Measurements from ENCODE around the gene CDON. TPM values are rescaled to one million over a fixed set of nuclear protein-coding genes. Genes with fewer than 3 reads are reported as not detected.
A peak's percentile ranks its signal among the peaks of the same experiment; 100 is the strongest.

The CDON gene, protein sequence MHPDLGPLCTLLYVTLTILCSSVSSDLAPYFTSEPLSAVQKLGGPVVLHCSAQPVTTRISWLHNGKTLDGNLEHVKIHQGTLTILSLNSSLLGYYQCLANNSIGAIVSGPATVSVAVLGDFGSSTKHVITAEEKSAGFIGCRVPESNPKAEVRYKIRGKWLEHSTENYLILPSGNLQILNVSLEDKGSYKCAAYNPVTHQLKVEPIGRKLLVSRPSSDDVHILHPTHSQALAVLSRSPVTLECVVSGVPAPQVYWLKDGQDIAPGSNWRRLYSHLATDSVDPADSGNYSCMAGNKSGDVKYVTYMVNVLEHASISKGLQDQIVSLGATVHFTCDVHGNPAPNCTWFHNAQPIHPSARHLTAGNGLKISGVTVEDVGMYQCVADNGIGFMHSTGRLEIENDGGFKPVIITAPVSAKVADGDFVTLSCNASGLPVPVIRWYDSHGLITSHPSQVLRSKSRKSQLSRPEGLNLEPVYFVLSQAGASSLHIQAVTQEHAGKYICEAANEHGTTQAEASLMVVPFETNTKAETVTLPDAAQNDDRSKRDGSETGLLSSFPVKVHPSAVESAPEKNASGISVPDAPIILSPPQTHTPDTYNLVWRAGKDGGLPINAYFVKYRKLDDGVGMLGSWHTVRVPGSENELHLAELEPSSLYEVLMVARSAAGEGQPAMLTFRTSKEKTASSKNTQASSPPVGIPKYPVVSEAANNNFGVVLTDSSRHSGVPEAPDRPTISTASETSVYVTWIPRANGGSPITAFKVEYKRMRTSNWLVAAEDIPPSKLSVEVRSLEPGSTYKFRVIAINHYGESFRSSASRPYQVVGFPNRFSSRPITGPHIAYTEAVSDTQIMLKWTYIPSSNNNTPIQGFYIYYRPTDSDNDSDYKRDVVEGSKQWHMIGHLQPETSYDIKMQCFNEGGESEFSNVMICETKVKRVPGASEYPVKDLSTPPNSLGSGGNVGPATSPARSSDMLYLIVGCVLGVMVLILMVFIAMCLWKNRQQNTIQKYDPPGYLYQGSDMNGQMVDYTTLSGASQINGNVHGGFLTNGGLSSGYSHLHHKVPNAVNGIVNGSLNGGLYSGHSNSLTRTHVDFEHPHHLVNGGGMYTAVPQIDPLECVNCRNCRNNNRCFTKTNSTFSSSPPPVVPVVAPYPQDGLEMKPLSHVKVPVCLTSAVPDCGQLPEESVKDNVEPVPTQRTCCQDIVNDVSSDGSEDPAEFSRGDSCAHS (N-terminal part only)
- 1 to 10 TPM; 3.6 to 4.1 TPM for total RNA-seq

DNA sequence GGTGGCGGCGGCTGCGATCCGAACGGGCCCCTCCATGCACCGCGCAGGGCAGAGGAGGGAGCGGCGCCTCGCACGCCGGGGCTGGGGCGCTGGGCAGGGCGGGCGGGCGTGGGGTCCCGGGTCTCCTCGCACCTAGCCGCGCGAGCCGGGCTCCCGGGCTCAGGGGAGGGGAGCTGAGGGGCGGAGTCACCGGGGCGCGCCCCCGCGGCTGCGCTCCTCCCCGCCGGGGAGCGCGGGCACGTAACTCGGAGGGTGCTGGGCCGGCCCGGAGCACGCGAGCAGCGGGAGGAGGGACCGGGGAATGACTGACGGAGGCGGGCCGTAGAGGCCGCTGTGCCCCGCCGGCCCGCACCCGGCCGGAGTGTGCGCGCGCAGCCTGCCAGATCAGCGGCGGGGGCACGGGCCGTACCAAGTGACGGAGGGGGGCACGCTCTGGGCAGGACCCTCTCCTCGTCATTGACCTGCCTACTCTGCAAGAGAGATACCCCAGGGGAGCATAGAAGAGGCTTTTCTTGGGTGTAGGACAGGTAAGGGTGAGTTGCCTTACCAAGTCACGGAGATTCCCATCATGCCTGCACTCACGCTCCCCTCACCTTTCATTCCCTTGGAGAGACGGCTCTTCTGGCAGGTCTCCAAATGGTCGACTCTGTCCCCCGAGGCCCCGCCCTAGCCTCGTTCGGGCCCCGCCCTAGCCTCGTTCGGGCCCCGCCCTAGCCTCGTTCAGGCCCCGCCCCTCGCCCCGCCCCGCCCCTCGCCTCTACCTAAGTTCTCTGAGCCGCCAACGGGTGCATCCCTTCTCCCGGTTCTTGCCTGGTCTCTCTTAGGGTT is at the start of gene CDON:
TSS of gene CDON (minus strand) at position 188 of the 828 bp plus-strand sequence. CDS start 39,390 bp downstream, outside the sequence.
- H3K27ac Mint-ChIP-seq = peak within 1 kb of the TSS; percentile 99
- H3K36me3 Mint-ChIP-seq (ENCODE audit: low read depth) = no peaks in the 10 kb centered on the region
- no peaks in the 10 kb centered on the region for H3K9me3 Mint-ChIP-seq (ENCODE audit: insufficient read depth)
- POLR2A ChIA-PET = interaction anchor here (0.5 to 1.3 kb wide), 2 partner anchors 149 to 438 kb away, joined by 3 read pairs; partner anchors contain the start of gene FAM118B
- CTCF ChIA-PET = interaction anchor here (1.6 kb wide), 1 partner anchor 16 kb away, joined by 3 read pairs; no protein-coding TSS in a partner anchor
- H3K4me3 Mint-ChIP-seq = peak within 1 kb of the TSS; percentile 74
- DNase-seq = peak; percentile 92
- peaks cover 41% of the 10 kb centered on the region for H3K27me3 Mint-ChIP-seq (ENCODE audit: low read depth)
- H3K4me1 Mint-ChIP-seq (ENCODE audit: low read depth) = peaks cover 9% of the 10 kb centered on the region
- ATAC-seq = peak; percentile 98

DNA sequence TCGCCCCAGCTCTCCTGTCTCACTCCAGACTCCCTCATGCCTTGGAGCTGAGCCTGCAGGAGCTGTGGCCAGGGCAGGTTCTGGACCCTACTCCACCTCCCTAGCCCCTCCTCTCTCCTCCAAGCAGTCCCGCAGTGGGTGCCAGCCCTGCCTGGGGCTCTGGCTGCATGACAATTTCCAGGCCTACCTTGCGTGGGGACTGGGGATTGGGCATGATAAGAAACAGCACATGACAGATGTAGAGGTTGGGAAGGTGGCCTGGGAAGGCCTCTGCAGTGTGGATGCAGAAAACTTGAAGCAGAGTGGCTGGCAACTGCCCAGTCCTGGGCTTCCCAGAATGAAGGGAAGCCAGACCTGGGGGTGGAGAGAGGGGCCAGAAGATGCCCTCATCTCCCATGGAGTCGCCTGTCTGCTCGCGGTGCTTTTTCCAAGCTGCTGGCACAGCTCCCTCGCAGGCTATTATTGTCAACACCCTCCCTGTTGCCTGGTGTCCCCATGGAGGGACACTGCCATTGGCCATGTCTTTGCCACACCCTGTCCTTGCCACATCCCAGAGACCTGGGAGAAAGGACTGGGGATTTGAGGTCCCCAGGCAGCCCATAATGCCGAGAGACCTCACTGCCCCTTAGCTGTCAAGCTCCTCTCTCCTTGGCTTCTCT is 48.9 kb upstream of the CDON start:
- no peaks in the 10 kb centered on the region for H3K36me3 Mint-ChIP-seq (ENCODE audit: low read depth)
- H3K27ac Mint-ChIP-seq = no peak overlapping the region
- H3K4me3 Mint-ChIP-seq = no peak overlapping the region
- no peaks in the 10 kb centered on the region for H3K27me3 Mint-ChIP-seq (ENCODE audit: low read depth)
- ATAC-seq (no peak), DNase-seq (no peak)
- CTCF ChIA-PET = no interaction called here
- no peaks in the 10 kb centered on the region for H3K9me3 Mint-ChIP-seq (ENCODE audit: insufficient read depth)
- no peaks in the 10 kb centered on the region for H3K4me1 Mint-ChIP-seq (ENCODE audit: low read depth)
- POLR2A ChIA-PET = no interaction called here

DNA sequence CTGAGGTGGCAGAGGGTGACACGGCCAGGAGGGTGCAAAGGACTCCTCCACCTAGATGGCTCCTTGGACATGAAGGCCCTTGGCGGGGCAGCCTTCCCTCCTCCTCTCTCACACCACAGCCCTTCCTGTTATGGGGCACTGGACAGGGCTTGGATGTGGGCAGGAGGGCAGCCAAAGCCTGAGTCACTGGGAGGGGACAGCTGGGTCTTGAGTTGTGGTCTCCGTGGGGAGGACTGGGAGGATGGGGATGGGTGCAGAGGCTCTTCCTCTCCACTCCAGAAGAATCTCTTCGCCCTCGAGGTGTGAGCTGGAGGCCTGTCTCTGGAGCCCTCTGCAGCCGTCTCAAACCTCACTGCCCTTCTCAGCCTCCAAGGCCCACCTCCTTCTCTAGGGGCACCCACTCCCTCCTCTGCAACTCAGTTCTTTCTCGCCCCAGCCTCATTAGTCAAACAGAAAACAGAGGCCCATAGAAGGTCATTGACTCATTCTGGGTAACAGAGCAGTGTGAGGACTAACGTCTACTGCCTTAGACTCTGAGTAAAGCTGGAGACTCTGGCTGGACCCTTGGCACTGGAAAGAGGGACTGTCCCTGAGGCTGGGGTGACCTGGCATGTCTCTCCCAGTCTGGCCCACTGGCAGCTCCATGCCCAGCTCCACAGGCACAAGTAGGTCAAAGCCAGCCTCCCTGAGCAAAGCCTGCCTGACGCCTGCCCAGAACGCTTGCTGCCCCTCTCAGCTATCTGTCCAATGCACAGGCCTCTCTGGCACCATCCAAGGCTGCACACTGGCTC is 47.5 kb upstream of the CDON start:
- no peak for DNase-seq
- Mint-ChIP-seq H3K9me3 (ENCODE audit: insufficient read depth) (no peaks in the 10 kb centered on the region), H3K27ac (no peak overlapping the region), H3K27me3 (ENCODE audit: low read depth) (no peaks in the 10 kb centered on the region), H3K4me3 (no peak overlapping the region), H3K4me1 (ENCODE audit: low read depth) (no peaks in the 10 kb centered on the region), H3K36me3 (ENCODE audit: low read depth) (no peaks in the 10 kb centered on the region)
- peak; percentile 30 for ATAC-seq
- CTCF ChIA-PET = no interaction called here
- POLR2A ChIA-PET = no interaction called here

DNA sequence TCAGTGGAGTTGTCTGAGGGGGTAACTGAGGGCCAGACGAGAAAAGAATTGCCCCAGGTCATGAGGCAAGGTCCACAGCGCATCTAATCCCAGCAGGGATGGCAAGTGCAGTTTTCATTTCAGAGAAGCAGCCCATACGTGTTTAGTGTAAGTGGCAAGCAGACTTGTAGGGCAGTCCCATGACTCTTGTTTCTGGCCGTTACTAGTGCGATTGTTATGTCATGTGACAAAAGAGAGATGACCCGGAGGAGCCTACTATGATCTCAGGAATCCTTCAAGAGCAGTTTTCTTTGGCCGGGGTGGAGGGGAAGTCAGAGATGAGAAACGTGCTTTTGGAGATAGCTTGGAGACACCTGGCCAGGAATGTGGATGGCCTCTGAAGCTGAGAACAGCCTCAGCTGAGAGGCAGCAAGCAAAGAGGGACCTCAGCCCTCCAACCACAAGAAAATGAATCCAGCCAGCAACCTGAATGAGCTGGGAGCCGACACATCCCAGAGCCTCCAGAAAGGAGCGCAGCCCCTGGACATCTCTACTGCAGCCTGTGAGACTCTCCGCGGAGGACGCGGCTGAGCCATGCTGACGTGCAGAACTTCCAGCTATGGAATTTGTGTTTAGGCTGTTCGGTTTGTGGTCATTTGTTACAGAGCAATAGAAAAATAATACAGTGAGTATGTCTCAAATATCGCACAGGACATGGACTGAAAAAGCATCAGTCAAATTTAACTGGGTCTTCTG is 44.1 kb upstream of the CDON start:
- no peak for ATAC-seq
- DNase-seq = no peak
- Mint-ChIP-seq H3K4me3 (no peak overlapping the region), H3K4me1 (ENCODE audit: low read depth) (no peaks in the 10 kb centered on the region), H3K9me3 (ENCODE audit: insufficient read depth) (no peaks in the 10 kb centered on the region), H3K36me3 (ENCODE audit: low read depth) (no peaks in the 10 kb centered on the region), H3K27me3 (ENCODE audit: low read depth) (no peaks in the 10 kb centered on the region), H3K27ac (no peak overlapping the region)
- CTCF ChIA-PET = no interaction called here
- POLR2A ChIA-PET = no interaction called here

DNA sequence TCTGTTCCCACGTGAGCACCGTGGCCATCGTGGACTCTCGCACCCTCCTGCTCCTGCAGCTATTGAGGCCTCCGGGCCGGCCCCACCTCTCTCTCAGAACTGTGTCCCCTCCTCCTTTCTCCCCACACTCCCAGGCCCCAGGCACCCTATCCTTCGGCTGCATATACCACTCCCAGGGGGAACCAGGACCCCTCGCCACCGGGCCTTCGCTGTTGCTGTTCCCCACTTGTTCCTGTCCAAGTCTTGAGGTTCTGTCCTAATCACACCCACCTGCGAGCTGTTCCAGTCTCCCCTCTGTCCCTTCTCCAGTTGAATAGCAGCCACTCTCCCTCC is 43.0 kb upstream of the CDON start:
- ATAC-seq = no peak
- H3K4me1 Mint-ChIP-seq (ENCODE audit: low read depth) = no peaks in the 10 kb centered on the region
- DNase-seq = no peak
- POLR2A ChIA-PET = no interaction called here
- no peaks in the 10 kb centered on the region for H3K9me3 Mint-ChIP-seq (ENCODE audit: insufficient read depth)
- CTCF ChIA-PET = no interaction called here
- no peaks in the 10 kb centered on the region for H3K27me3 Mint-ChIP-seq (ENCODE audit: low read depth)
- no peaks in the 10 kb centered on the region for H3K36me3 Mint-ChIP-seq (ENCODE audit: low read depth)
- H3K4me3 Mint-ChIP-seq = no peak overlapping the region
- no peak overlapping the region for H3K27ac Mint-ChIP-seq

DNA sequence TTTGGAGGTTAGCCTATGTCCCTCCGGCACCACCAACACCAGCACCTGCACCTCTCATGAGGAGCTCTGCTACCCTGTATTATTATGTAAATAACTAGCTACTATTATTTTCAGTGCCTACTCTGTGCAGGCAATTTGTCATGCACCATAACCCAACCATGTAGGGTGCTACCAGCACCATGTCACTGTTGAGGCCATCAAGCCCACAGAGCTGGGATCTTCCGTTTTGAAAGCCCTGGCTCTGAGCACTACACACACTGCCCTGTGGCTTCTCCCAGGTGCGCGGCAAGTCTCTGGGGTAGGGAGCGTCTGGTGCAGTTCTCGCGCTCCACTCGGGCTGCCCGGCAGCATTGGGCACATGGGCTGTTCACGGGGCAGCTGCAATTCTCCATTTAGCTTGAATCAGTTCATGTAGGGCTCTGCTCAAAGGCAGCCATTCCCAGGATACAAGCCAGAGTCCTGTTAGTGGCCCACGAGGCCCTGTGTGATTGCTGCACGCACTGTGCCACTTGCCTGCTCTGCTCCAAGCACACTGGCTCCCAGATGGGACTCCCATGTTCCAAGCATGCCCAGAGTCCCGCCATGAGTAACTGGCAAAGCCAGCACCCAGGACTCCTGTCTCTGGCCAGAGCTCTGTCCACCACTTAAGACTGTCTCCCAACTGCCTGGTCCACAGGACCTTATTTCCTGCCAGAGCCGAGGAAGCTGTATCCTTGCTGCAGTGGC is 42.5 kb upstream of the CDON start:
- CTCF ChIA-PET = no interaction called here
- no peak for ATAC-seq
- H3K4me1 Mint-ChIP-seq (ENCODE audit: low read depth) = no peaks in the 10 kb centered on the region
- H3K27ac Mint-ChIP-seq = no peak overlapping the region
- peaks cover 2% of the 10 kb centered on the region for H3K27me3 Mint-ChIP-seq (ENCODE audit: low read depth)
- H3K4me3 Mint-ChIP-seq = no peak overlapping the region
- no peaks in the 10 kb centered on the region for H3K36me3 Mint-ChIP-seq (ENCODE audit: low read depth)
- no peak for DNase-seq
- POLR2A ChIA-PET = no interaction called here
- no peaks in the 10 kb centered on the region for H3K9me3 Mint-ChIP-seq (ENCODE audit: insufficient read depth)

DNA sequence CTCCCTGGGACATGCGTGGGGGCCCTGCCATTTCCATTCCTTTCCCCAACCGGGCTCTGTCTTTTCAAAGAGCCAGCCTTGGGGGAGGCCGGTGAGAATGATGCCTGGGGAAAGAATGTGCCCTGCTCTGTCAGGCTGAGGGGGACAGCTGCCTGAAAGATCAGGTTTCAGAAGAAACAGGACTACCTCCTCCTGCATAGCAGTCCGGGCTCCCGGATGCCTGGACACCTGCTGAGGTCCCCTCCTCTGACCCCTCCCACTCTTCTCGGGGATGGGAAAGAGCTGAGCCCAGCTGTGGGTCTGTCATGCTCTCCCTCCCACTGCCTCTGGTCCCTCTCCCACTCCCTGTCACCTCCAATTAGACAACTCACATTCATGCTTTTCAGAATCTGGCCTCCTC is 41.8 kb upstream of the CDON start:
- Mint-ChIP-seq H3K36me3 (ENCODE audit: low read depth) (no peaks in the 10 kb centered on the region), H3K4me1 (ENCODE audit: low read depth) (no peaks in the 10 kb centered on the region), H3K9me3 (ENCODE audit: insufficient read depth) (no peaks in the 10 kb centered on the region), H3K27ac (no peak overlapping the region), H3K4me3 (no peak overlapping the region), H3K27me3 (ENCODE audit: low read depth) (peaks cover 2% of the 10 kb centered on the region)
- no peak for ATAC-seq
- DNase-seq = no peak
- ChIA-PET CTCF (no interaction called here), POLR2A (no interaction called here)

DNA sequence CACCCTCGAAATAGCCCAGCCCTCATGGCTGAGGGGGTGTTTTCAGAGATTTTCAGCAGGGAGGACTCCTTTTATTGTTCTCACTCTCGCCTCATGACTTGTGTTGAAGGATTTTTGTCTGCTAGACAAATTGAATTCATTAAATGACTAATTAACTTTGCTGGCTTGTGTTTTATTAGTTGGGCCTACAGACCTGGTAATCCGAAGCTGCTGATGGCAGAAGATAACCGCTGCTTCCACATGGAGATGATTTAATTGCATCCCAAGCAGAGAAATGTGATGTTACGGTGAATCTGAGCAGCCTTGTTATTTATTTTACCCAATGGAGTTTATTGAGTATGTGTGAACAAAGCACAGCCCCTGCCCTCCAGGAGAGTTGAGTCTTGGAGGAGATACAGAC is 40.5 kb upstream of the CDON start:
- Mint-ChIP-seq H3K36me3 (ENCODE audit: low read depth) (no peaks in the 10 kb centered on the region), H3K27ac (no peak overlapping the region), H3K4me1 (ENCODE audit: low read depth) (no peaks in the 10 kb centered on the region), H3K9me3 (ENCODE audit: insufficient read depth) (no peaks in the 10 kb centered on the region), H3K27me3 (ENCODE audit: low read depth) (peaks cover 2% of the 10 kb centered on the region), H3K4me3 (no peak overlapping the region)
- DNase-seq (no peak), ATAC-seq (no peak)
- ChIA-PET CTCF (no interaction called here), POLR2A (no interaction called here)

DNA sequence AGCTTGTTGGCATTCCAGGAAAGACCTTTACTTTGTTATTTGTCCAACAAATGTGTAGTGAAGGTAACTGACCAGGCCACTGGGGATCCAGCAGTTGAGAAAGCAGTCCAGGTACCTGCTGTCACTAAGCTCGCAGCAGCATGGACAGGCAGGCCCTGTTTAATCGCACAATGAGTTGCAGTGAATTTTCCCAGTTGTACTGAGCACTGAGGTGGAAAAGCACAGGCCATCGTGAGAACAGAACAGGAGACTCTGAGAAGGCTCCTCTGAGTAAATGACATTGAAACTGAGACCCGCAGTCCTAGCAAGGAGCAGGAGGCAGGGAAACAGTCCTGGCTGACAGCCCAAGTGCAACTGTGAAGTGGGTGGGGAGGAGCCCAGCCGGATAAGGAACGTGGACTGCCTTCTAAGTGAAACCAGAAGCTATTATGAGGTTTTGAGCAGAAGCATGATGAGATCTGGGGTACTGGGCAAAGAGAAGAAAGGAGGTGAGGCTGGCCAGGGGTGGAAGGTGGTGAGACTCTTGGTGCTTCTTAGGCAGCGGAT is 39.8 kb upstream of the CDON start:
- no peaks in the 10 kb centered on the region for H3K36me3 Mint-ChIP-seq (ENCODE audit: low read depth)
- ChIA-PET CTCF (interaction anchor here (0.9 kb wide), 1 partner anchor 91 kb away, joined by 3 read pairs; no protein-coding TSS in a partner anchor), POLR2A (no interaction called here)
- H3K4me3 Mint-ChIP-seq = no peak overlapping the region
- peaks cover 2% of the 10 kb centered on the region for H3K27me3 Mint-ChIP-seq (ENCODE audit: low read depth)
- H3K27ac Mint-ChIP-seq = no peak overlapping the region
- no peaks in the 10 kb centered on the region for H3K4me1 Mint-ChIP-seq (ENCODE audit: low read depth)
- H3K9me3 Mint-ChIP-seq (ENCODE audit: insufficient read depth) = no peaks in the 10 kb centered on the region
- no peak for ATAC-seq
- no peak for DNase-seq

All from activated CD8-positive, alpha-beta T cell treated with anti-CD3 and anti-CD28 coated beads, Interleukin-2, amount 10 ng/mL, durations not matched to agents 7 days and 5 days (primary cell).